ENCODE measurements around the gene PIK3R6.

- no peak for TF ChIP-seq CTCF (IDR thresholded peaks at IDR 0.05)
- TF ChIP-seq POLR2A (IDR thresholded peaks at IDR 0.05), result no peak
Measured at GRCh38 chr17:8873801-8874715, 6.6 kb upstream of the PIK3R6 start.

Data from testis (tissue), 2 donors.